Glutamatergic neuron (in vitro differentiated cells): ENCODE measurements around the gene CROCC2. TPM values are rescaled to one million over a fixed set of nuclear protein-coding genes. Genes with fewer than 3 reads are reported as not detected.

Experiments
- DNase-seq: peaks from one replicate; pipeline ENCODE4 v3.0.0; 2022
- H3K27ac Mint-ChIP-seq: one replicate; pipeline ENCODE4 v1.8.0; 2020; ENCODE audit warnings: mild to moderate bottlenecking, mixed read lengths, inconsistent platforms; ENCODE audit not compliant: unreplicated experiment
- H3K27me3 Mint-ChIP-seq: one replicate; pipeline ENCODE4 v1.8.0; 2020; ENCODE audit warnings: mild to moderate bottlenecking, moderate library complexity, mixed read lengths, inconsistent platforms; ENCODE audit not compliant: unreplicated experiment
- H3K36me3 Mint-ChIP-seq: one replicate; pipeline ENCODE4 v1.8.0; 2020; ENCODE audit warnings: mild to moderate bottlenecking, mixed read lengths, inconsistent platforms; ENCODE audit not compliant: unreplicated experiment
- H3K4me1 Mint-ChIP-seq: one replicate; pipeline ENCODE4 v1.8.0; 2020; ENCODE audit warnings: mild to moderate bottlenecking, low read depth, mixed read lengths, inconsistent platforms; ENCODE audit not compliant: unreplicated experiment
- H3K4me3 Mint-ChIP-seq: one replicate; pipeline ENCODE4 v1.8.0; 2020; ENCODE audit warnings: mild to moderate bottlenecking, mixed read lengths, inconsistent platforms; ENCODE audit not compliant: unreplicated experiment
- H3K9me3 Mint-ChIP-seq: one replicate; pipeline ENCODE4 v1.8.0; 2020; ENCODE audit warnings: mild to moderate bottlenecking, moderate library complexity, mixed read lengths, inconsistent platforms; ENCODE audit not compliant: unreplicated experiment
- CTCF ChIP-seq: fragments of 200-600 bp; sonication (generic); IDR thresholded peaks from one replicate; pipeline ENCODE4 v1.5.0; 2021; ENCODE audit not compliant: partially characterized antibody, unreplicated experiment
- total RNA-seq: library from RNA; stranded (reverse); fragmentation: NEBNext Ultra II Directional; extraction: Animal tissue kit (Norgen Biotek cat#: 25700); gene quantifications from one replicate; pipeline ENCODE4 v1.2.1, GENCODE V29; 2021; ENCODE audit not compliant: unreplicated experiment

Gene CROCC2
- total RNA-seq, 1 donor from 2014 or later: not detected

- TF ChIP-seq CTCF: no peak
- Mint-ChIP-seq H3K9me3 (no peaks in the 10 kb centered on the region), H3K27me3 (peaks cover 1% of the 10 kb centered on the region), H3K27ac (no peak overlapping the region), H3K4me1 (peaks cover 2% of the 10 kb centered on the region), H3K4me3 (no peak overlapping the region), H3K36me3 (no peaks in the 10 kb centered on the region)
- DNase-seq: peak; percentile 16
Observed at GRCh38 chr2:240963065-240963867, 57.1 kb downstream of the CROCC2 start.

GRCh38 chr2:240963868-240964703 is 58.0 kb downstream of the CROCC2 start:
- Mint-ChIP-seq H3K36me3 (no peaks in the 10 kb centered on the region), H3K4me3 (no peak overlapping the region), H3K27ac (no peak overlapping the region), H3K4me1 (peaks cover 2% of the 10 kb centered on the region), H3K9me3 (no peaks in the 10 kb centered on the region), H3K27me3 (peaks cover 1% of the 10 kb centered on the region)
- DNase-seq: peak; percentile 22
- TF ChIP-seq CTCF: no peak

GRCh38 chr2:240964704-240965295 is 58.7 kb downstream of the CROCC2 start:
- Mint-ChIP-seq H3K36me3 (no peaks in the 10 kb centered on the region), H3K4me1 (peaks cover 2% of the 10 kb centered on the region), H3K4me3 (no peak overlapping the region), H3K9me3 (peaks cover 3% of the 10 kb centered on the region), H3K27me3 (peaks cover 1% of the 10 kb centered on the region), H3K27ac (no peak overlapping the region)
- TF ChIP-seq CTCF: no peak
- no peak for DNase-seq

GRCh38 chr2:240965296-240965904 is 59.3 kb downstream of the CROCC2 start:
- Mint-ChIP-seq H3K4me3 (no peak overlapping the region), H3K27ac (no peak overlapping the region), H3K27me3 (peaks cover 1% of the 10 kb centered on the region), H3K9me3 (peaks cover 6% of the 10 kb centered on the region), H3K36me3 (no peaks in the 10 kb centered on the region), H3K4me1 (peaks cover 2% of the 10 kb centered on the region)
- DNase-seq: no peak
- no peak for TF ChIP-seq CTCF
